ENCODE results near the gene NFATC2. TPM values are rescaled to one million over a fixed set of nuclear protein-coding genes. Genes with fewer than 3 reads are reported as not detected.

The NFATC2 gene
- total RNA-seq, 2 experiments from 2014 or later = 32.5 to 33.2 TPM

- no peaks in the 10 kb centered on the region for H3K27me3 Mint-ChIP-seq
- ATAC-seq (ENCODE audit: poor library complexity) (no peak), DNase-seq (no peak)
- intact Hi-C loops (cut with DNase I, micrococcal nuclease) = no loop called here
- POLR2A ChIA-PET = interaction anchor here (4.9 kb wide), 1 partner anchor 23 kb away, joined by 22 read pairs; no protein-coding TSS in a partner anchor
- H3K4me1 ChIP-seq (ENCODE audit: insufficient read depth, low read length) = peaks cover 37% of the 10 kb centered on the region
- no peaks in the 10 kb centered on the region for H3K9me3 ChIP-seq (ENCODE audit: control insufficient read depth in 1 of 2, insufficient read depth in 1 of 2, low read length in 2 of 2)
- no peaks in the 10 kb centered on the region for H3K9me3 Mint-ChIP-seq
- peaks cover 80% of the 10 kb centered on the region for H3K4me1 Mint-ChIP-seq (ENCODE audit: low read depth)
- H3K27ac ChIP-seq (ENCODE audit: low read depth in 1 of 2, low read length in 2 of 2) = no peak overlapping the region
- TF ChIP-seq CTCF (IDR thresholded peaks at IDR 0.05) = no peak
- H3K36me3 Mint-ChIP-seq (ENCODE audit: low read depth) = peaks cover 89% of the 10 kb centered on the region
- no peak overlapping the region for H3K27ac Mint-ChIP-seq
- no peaks in the 10 kb centered on the region for H3K27me3 ChIP-seq (ENCODE audit: control insufficient read depth in 1 of 2, insufficient read depth in 2 of 2, low read length in 2 of 2)
- H3K4me3 Mint-ChIP-seq = no peak overlapping the region
- CTCF ChIA-PET = interaction anchor here (1.9 kb wide), 1 partner anchor 16 kb away, joined by 6 read pairs; no protein-coding TSS in a partner anchor
- H3K36me3 ChIP-seq (ENCODE audit: insufficient read depth, low read length) = peaks cover 59% of the 10 kb centered on the region
- no peak overlapping the region for H3K4me3 ChIP-seq (ENCODE audit: low read length)
These were observed 25.7 kb downstream of the NFATC2 start for GRCh38 chr20:51516855-51517254.

DNA sequence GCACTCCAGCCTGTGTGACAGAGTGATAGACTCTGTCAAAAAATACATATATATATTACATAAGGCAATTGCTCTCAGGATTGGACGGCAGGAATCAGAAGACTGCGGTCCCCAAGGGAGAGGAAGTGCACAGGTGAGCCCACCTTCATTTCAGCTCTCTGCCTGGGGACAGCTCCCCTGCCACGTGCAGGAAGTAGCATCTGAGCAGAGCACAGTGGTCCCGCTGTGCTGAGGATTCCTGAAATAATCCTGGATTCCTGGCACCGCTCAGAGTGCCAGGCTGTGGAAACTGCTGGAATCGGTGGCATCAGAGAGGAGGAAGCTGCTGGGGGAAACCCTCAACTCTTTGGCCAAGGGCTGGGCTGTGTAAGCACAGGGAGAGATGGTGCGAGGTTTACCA, 27.7 kb downstream of the NFATC2 start:
- H3K27me3 ChIP-seq (ENCODE audit: control insufficient read depth in 1 of 2, insufficient read depth in 2 of 2, low read length in 2 of 2) = no peaks in the 10 kb centered on the region
- TF ChIP-seq CTCF (IDR thresholded peaks at IDR 0.05) = no peak
- peaks cover 68% of the 10 kb centered on the region for H3K36me3 ChIP-seq (ENCODE audit: insufficient read depth, low read length)
- POLR2A ChIA-PET = interaction anchor here (0.8 to 7.2 kb wide), 13 partner anchors 11 to 128 kb away, joined by 3 to 87 read pairs (median 5); no protein-coding TSS in a partner anchor
- CTCF ChIA-PET = interaction anchor here (1.8 kb wide), 1 partner anchor 27 kb away, joined by 8 read pairs; the partner anchor contains the start of gene NFATC2
- no peak overlapping the region for H3K4me3 ChIP-seq (ENCODE audit: low read length)
- intact Hi-C loops (cut with DNase I, micrococcal nuclease) = loop anchor here in 1 of 2 experiments (5.0 kb wide), 1 partner anchor 48 kb away; no protein-coding TSS in a partner anchor
- H3K27me3 Mint-ChIP-seq = no peaks in the 10 kb centered on the region
- DNase-seq (no peak), ATAC-seq (ENCODE audit: poor library complexity) (peak; percentile 36)
- no peaks in the 10 kb centered on the region for H3K9me3 ChIP-seq (ENCODE audit: control insufficient read depth in 1 of 2, insufficient read depth in 1 of 2, low read length in 2 of 2)
- peaks cover 86% of the 10 kb centered on the region for H3K4me1 Mint-ChIP-seq (ENCODE audit: low read depth)
- H3K36me3 Mint-ChIP-seq (ENCODE audit: low read depth) = peaks cover 90% of the 10 kb centered on the region
- peaks cover 47% of the 10 kb centered on the region for H3K4me1 ChIP-seq (ENCODE audit: insufficient read depth, low read length)
- no peaks in the 10 kb centered on the region for H3K9me3 Mint-ChIP-seq
- no peak overlapping the region for H3K27ac ChIP-seq (ENCODE audit: low read depth in 1 of 2, low read length in 2 of 2)
- H3K27ac Mint-ChIP-seq = peak overlapping the region; percentile 84
- peak overlapping the region; percentile 46 for H3K4me3 Mint-ChIP-seq

DNA sequence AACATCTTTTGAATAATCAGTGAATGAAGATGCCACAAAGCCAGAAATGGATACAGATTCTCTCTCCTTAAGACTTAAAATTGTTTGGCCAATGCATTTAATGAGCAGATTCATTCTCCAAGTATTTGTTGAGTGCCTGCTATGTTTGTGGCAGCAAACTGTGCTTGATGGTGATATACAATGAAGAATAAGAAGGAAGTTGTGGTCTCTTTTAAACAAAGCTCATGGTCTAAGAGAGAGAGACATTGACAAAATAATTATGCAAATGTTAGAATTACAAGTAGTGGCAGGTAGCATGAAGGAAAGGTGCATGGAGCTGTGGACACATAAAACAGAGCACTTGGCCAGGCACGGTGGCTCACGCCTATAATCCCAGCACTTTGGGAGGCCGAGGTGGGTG, 28.3 kb downstream of the NFATC2 start:
- Histone ChIP-seq H3K27me3 (ENCODE audit: control insufficient read depth in 1 of 2, insufficient read depth in 2 of 2, low read length in 2 of 2) (no peaks in the 10 kb centered on the region), H3K9me3 (ENCODE audit: control insufficient read depth in 1 of 2, insufficient read depth in 1 of 2, low read length in 2 of 2) (no peaks in the 10 kb centered on the region), H3K4me1 (ENCODE audit: insufficient read depth, low read length) (peaks cover 53% of the 10 kb centered on the region), H3K36me3 (ENCODE audit: insufficient read depth, low read length) (peaks cover 73% of the 10 kb centered on the region), H3K27ac (ENCODE audit: low read depth in 1 of 2, low read length in 2 of 2) (no peak overlapping the region), H3K4me3 (ENCODE audit: low read length) (no peak overlapping the region)
- Mint-ChIP-seq H3K27me3 (no peaks in the 10 kb centered on the region), H3K4me1 (ENCODE audit: low read depth) (peaks cover 92% of the 10 kb centered on the region), H3K36me3 (ENCODE audit: low read depth) (peaks cover 95% of the 10 kb centered on the region), H3K4me3 (peak overlapping the region; percentile 17), H3K27ac (peak overlapping the region; percentile 84), H3K9me3 (no peaks in the 10 kb centered on the region)
- TF ChIP-seq CTCF (IDR thresholded peaks at IDR 0.05) = no peak
- intact Hi-C loops (cut with DNase I, micrococcal nuclease) = loop anchor here in 1 of 2 experiments (5.0 kb wide), 1 partner anchor 47 kb away; no protein-coding TSS in a partner anchor
- no peak for DNase-seq
- ChIA-PET CTCF (interaction anchor here (0.9 to 1.8 kb wide), 2 partner anchors 28 to 60 kb away, joined by 3 to 8 read pairs; partner anchors contain the start of gene NFATC2), POLR2A (interaction anchor here (0.8 to 7.2 kb wide), 15 partner anchors 11 to 128 kb away, joined by 3 to 87 read pairs (median 5); no protein-coding TSS in a partner anchor)
- peak; percentile 37 for ATAC-seq (ENCODE audit: poor library complexity)
